Measurements from ENCODE around the gene HSD11B2.
"Not testable (repeated sequence)": the region's sequence is repeated elsewhere in the genome, so short reads cannot be mapped to it uniquely, and the experiment has no call there.

Gene HSD11B2

GRCh38 chr16:67413978-67414911 is 16.7 kb upstream of the HSD11B2 start:
- DNase-seq (ENCODE audit: low spot score) (no peak), FAIRE-seq (no peak)

- not testable (repeated sequence) for FAIRE-seq; DNase-seq (ENCODE audit: low spot score)
These were observed 15.5 kb upstream of the HSD11B2 start for GRCh38 chr16:67415421-67415820.

GRCh38 chr16:67415872-67416793 is 14.8 kb upstream of the HSD11B2 start, which contains the start of gene ZDHHC1:
Gene ZDHHC1, minus strand, starts transcription at chr16:67416477. Its CDS starts 8,702 bp downstream, at chr16:67407775.
- FAIRE-seq (no peak), DNase-seq (ENCODE audit: low spot score) (peak; percentile 92)

- FAIRE-seq (no peak), DNase-seq (ENCODE audit: low spot score) (no peak)
These were observed 13.4 kb upstream of the HSD11B2 start for GRCh38 chr16:67417333-67418061.

GRCh38 chr16:67419502-67419901 is 11.4 kb upstream of the HSD11B2 start:
- no peak for FAIRE-seq
- DNase-seq (ENCODE audit: low spot score) = no peak

- no peak for DNase-seq (ENCODE audit: low spot score)
- FAIRE-seq = no peak
These were observed 11.0 kb upstream of the HSD11B2 start for GRCh38 chr16:67419931-67420330.

GRCh38 chr16:67421030-67421429 is 9.9 kb upstream of the HSD11B2 start:
- FAIRE-seq = no peak
- no peak for DNase-seq (ENCODE audit: low spot score)

- FAIRE-seq = no peak
- no peak for DNase-seq (ENCODE audit: low spot score)
These were observed 7.9 kb upstream of the HSD11B2 start for GRCh38 chr16:67423015-67423414.

GRCh38 chr16:67423611-67424260 is 7.2 kb upstream of the HSD11B2 start:
- no peak for FAIRE-seq
- DNase-seq (ENCODE audit: low spot score) = no peak

GRCh38 chr16:67424261-67424615 is 6.7 kb upstream of the HSD11B2 start:
- FAIRE-seq (no peak), DNase-seq (ENCODE audit: low spot score) (no peak)

GRCh38 chr16:67425061-67425460 is 5.9 kb upstream of the HSD11B2 start:
- FAIRE-seq (no peak), DNase-seq (ENCODE audit: low spot score) (no peak)

- no peak for FAIRE-seq
- DNase-seq (ENCODE audit: low spot score) = no peak
These were observed 5.3 kb upstream of the HSD11B2 start for GRCh38 chr16:67425580-67425979.

GRCh38 chr16:67426022-67426421 is 4.9 kb upstream of the HSD11B2 start:
- FAIRE-seq (no peak), DNase-seq (ENCODE audit: low spot score) (no peak)

- FAIRE-seq (no peak), DNase-seq (ENCODE audit: low spot score) (no peak)
These were observed 4.0 kb upstream of the HSD11B2 start for GRCh38 chr16:67426950-67427349.

- FAIRE-seq (no peak), DNase-seq (ENCODE audit: low spot score) (peak; percentile 74)
These were observed 2.7 kb upstream of the HSD11B2 start for GRCh38 chr16:67428146-67428731.

- FAIRE-seq (no peak), DNase-seq (ENCODE audit: low spot score) (no peak)
These were observed 1.7 kb upstream of the HSD11B2 start for GRCh38 chr16:67429053-67429798.

GRCh38 chr16:67429799-67430503 is 970 bp upstream of the HSD11B2 start:
- no peak for FAIRE-seq
- no peak for DNase-seq (ENCODE audit: low spot score)

- FAIRE-seq (no peak), DNase-seq (ENCODE audit: low spot score) (no peak)
These were observed 381 bp upstream of the HSD11B2 start for GRCh38 chr16:67430504-67430976.
